ENCODE data around the gene ARL13A.
"Not testable (repeated sequence)": the region's sequence is repeated elsewhere in the genome, so short reads cannot be mapped to it uniquely, and the experiment has no call there.

Gene ARL13A

GRCh38 chrX:100969408-100969807, at the start of gene ARL13A:
Gene ARL13A, plus strand, starts transcription at chrX:100969708. Its CDS starts 3,982 bp downstream, at chrX:100973690.
- DNase-seq (ENCODE audit: low spot score): no peak

GRCh38 chrX:100924375-100924774, 45.1 kb upstream of the ARL13A start:
- DNase-seq (ENCODE audit: low spot score): no peak

- no peak for DNase-seq (ENCODE audit: low spot score)
Observed at GRCh38 chrX:100926453-100926852, 43.1 kb upstream of the ARL13A start.

- peak; percentile 43 for DNase-seq (ENCODE audit: low spot score)
Observed at GRCh38 chrX:100928660-100929613, 40.6 kb upstream of the ARL13A start, which contains the start of gene XKRX. Gene XKRX, minus strand, starts transcription at chrX:100928917. Its CDS starts 613 bp downstream, at chrX:100928304.

- DNase-seq (ENCODE audit: low spot score): no peak
Observed at GRCh38 chrX:100931218-100931924, 38.1 kb upstream of the ARL13A start.

DNA sequence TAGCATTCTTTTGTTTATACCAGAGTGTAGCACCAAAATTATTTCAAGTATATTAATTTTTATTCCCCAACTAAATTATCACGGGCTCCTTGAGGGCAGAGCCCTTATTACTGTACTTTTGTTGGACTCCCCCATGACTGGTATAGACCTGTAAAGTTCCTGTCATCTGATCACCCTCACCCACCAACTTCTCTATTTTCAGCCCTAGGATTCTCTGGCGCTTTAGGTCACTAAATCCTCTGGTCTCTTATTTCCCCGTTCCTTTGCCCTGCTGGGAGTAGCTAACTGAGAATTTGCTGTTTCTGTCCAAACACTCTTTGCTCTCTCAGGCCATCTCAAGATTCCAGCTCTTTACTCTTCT, 37.6 kb upstream of the ARL13A start:
- DNase-seq (ENCODE audit: low spot score): no peak

GRCh38 chrX:100935767-100936166, 33.7 kb upstream of the ARL13A start:
- DNase-seq (ENCODE audit: low spot score): no peak

DNA sequence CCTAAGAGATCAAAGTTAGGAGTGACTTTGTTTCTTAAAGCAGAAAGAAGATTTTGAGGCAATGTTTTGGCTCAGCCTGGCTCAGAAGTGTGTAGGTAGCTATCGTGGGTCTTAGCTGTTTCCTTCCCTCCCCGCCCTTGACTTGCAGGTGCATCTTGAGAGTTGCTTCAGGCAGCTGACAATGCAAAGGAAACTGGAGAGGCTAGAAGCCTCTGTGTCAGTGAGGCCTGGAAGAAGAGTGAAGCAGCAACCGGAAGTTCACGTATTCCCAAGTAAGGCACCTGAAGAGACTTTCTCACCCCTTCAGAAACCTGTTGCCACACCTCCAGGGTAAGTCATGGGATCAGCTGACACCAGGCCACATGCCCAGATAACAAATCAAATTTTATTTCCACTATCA, 30.2 kb upstream of the ARL13A start:
- no peak for DNase-seq (ENCODE audit: low spot score)

DNA sequence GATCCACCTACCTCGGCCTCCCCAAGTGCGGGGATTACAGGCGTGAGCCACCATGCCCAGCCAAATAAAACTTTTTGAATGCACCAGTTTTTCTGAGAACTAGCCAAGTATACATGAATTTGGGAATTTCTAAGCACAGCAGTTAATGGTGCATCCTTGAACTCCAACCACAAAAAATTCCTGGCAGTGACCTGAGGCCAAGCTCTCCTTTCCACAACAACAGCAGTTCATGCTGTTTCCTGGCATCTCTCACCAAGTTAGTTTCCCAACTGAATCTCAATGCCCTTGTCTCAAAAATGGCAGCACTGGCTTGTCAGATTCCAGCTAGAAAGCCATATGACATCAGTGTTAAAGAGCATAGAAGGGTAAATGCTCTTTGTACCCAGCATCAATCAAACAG, 24.9 kb upstream of the ARL13A start:
- DNase-seq (ENCODE audit: low spot score): no peak

GRCh38 chrX:100946299-100946927, 23.1 kb upstream of the ARL13A start:
- peak; percentile 13 for DNase-seq (ENCODE audit: low spot score)

- DNase-seq (ENCODE audit: low spot score): no peak
Observed at GRCh38 chrX:100948557-100948956, 21.0 kb upstream of the ARL13A start.

GRCh38 chrX:100962811-100963210, 6.7 kb upstream of the ARL13A start:
- DNase-seq (ENCODE audit: low spot score): no peak

DNA sequence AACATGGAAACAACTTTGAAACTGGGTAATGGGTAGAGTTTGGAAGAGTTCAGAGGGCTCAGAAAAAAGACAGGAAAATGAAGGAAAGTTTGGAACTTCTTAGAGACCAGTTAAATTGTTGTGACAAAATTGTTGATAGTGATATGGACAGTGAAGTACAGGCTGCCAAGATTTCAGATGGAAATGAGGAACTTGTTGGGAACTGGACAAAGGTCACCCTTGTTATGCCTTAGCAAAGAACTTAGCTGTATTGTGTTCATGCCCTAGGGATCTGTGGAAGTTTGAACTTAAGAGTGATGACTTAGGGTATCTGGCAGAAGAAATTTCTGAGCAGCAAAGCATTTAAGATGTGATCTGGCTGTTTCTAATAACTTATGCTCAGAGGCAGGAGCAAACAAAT, 5.1 kb upstream of the ARL13A start:
- DNase-seq (ENCODE audit: low spot score): no peak

DNA sequence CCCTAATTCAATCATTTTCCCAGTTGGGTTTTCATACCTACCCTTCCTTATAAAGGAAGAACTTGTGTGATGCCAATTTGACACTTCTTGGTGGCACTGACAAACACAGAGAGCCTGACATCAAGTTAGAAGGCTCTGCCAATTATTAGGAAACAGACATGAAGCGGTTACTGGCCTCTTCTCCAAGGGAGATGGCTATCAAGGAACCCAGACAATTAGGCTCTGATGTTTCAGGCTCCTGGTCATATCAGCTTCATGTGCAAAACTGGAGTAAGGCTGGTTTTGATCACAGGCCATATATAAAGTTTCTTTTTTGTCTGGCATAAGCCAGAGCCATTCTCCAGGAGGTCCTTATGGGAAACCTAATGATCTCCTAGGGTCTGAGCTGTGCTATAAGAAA, 428 bp downstream of the ARL13A start:
- DNase-seq (ENCODE audit: low spot score): no peak

DNA sequence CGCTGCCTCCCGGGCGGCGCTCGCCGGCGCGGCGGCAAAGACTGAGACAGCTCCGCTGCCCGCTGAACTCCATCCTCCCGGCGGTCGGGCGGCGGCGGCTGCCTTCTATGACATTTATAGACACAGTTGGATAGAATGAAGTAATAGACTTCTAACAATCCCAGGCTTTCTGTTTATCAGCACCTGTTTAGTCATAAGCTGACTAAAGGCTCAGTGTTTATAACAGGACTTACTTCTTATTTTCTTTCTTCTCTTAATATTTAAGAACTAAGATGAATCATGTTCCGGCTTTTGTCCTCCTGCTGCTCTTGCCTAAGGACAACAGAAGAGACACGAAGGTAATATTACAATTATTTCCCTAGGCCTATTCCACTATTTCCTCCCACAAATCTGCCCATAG, 3.9 kb downstream of the ARL13A start:
- DNase-seq (ENCODE audit: low spot score): no peak

- peak; percentile 21 for DNase-seq (ENCODE audit: low spot score)
Observed at GRCh38 chrX:100975212-100975611, 5.7 kb downstream of the ARL13A start.

DNA sequence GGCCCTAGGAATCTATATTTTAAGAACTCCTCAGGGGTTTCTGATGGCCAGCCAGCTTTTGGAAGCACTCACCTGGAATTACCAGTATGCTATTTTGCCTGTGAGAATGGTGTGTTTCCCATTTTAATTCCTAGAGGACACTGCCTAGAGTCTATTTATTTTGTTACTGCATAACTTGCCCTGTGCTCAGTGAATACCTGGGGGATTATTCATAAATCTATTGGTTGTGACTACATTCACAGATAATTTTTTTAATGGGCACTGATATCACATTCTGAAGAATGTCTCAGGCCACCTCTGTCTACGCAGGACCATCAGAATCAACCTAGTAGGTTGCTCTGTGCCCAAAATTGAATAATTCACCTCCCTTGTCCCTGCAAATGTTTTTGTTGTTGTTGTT, 6.7 kb downstream of the ARL13A start:
- no peak for DNase-seq (ENCODE audit: low spot score)

GRCh38 chrX:100979881-100980607, 10.5 kb downstream of the ARL13A start:
- DNase-seq (ENCODE audit: low spot score): no peak

DNA sequence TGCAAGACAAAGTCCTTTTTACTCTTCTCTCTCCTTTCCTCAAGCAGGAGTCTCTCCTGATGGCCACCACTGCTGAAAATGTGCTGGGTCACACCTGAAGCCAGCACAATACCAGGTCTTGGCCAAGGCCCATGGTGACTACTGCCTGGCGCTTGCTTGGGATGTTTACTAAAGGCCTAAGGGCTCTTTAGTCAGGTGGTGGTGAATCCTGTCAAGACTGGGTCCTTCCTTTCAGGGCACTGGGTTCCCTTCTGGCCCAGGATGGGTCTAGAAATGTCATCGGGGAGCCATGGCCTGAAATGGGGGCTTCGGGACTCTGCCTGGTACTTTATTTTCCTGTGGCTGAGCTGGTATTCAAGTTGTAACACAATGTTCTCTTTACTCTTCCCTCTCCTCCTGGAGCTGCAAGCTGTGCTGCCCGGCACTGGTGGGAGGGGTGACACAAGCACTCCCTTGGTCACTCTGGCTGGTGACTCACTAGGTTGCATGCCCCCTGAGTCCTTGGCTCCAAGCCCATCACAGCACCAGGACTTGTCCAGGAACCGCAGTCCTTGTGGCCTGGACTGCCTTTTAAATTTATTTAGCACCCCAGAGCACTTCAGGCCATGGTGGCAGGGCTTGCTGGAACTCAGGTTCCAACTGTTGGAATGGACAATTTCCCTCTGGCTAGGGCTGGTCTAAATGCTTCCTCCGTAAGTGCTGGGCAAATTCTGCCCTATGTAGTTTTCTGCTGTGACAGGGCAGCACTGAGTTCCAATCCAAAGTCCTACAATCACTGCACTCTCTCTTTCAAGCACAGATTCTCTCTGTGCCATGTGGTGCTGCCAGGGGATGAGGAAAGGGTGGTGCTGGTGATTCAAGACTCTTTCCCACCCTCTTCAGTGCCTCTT, 11.3 kb downstream of the ARL13A start:
- peak; percentile 15 for DNase-seq (ENCODE audit: low spot score)

GRCh38 chrX:100981498-100981845, 12.0 kb downstream of the ARL13A start:
- DNase-seq (ENCODE audit: low spot score): not testable (repeated sequence)

DNA sequence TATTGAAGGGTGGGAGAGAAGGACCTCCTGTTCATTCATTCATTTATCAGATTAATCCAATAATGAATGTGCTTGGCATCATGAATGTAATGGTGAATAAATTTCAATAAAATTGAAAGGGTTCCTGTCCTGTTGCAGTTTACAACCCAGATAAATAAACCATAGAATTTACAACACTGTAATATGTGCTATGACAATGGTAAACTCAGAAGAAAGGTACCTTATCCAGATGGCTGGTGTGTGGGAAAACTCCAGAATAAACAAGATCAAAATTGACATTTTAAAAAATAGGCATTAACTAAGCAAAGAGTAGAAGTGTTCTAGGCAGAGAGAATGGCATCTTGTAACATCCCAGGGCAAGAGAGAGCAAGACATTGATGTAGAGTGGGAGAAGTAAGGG, 15.3 kb downstream of the ARL13A start:
- no peak for DNase-seq (ENCODE audit: low spot score)

All from AG20443 (cell line).